MM.1S (cell line): Measurements from ENCODE around the gene THRB.

Experiments
- EZH2 ChIP-seq: fragments of 300-600 bp; sonication (generic); optimal IDR thresholded peaks from 2 replicates; pipeline ENCODE3; 2017; ENCODE audit warnings: low read depth, mild to moderate bottlenecking, antibody characterized with exemption, low read length, mixed read lengths
- TF ChIP-seq, protein P1 (sequence below): fragments of 300-600 bp; sonication (generic); IDR thresholded peaks from 2 replicates; pipeline ENCODE4 v1.5.1; 2016; ENCODE audit warnings: antibody characterized with exemption, low read length, mixed read lengths

DNA sequence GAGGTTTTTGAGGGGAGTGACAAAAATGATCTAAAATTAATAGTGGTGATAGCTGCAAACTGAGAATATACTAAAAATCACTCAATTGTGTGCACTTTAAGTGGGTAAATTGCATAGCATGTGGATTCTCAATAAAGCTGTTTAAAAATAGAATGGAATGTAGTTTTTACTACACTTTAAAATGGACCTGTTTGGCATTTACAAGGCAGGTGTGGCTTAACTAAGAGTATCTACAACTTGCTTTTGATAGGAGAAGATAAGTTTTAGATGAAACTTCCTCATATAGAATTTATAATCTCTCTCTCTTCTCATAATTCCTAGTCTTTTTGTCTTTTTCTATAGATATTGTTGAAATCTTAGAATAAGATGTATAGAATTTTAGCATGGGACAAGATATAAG is 40.3 kb downstream of the THRB start:
- TF ChIP-seq, protein P1, sequence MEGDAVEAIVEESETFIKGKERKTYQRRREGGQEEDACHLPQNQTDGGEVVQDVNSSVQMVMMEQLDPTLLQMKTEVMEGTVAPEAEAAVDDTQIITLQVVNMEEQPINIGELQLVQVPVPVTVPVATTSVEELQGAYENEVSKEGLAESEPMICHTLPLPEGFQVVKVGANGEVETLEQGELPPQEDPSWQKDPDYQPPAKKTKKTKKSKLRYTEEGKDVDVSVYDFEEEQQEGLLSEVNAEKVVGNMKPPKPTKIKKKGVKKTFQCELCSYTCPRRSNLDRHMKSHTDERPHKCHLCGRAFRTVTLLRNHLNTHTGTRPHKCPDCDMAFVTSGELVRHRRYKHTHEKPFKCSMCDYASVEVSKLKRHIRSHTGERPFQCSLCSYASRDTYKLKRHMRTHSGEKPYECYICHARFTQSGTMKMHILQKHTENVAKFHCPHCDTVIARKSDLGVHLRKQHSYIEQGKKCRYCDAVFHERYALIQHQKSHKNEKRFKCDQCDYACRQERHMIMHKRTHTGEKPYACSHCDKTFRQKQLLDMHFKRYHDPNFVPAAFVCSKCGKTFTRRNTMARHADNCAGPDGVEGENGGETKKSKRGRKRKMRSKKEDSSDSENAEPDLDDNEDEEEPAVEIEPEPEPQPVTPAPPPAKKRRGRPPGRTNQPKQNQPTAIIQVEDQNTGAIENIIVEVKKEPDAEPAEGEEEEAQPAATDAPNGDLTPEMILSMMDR, result no peak
- TF ChIP-seq EZH2, result no peak
